ENCODE data around the gene DIP2C. TPM values are rescaled to one million over a fixed set of nuclear protein-coding genes. Genes with fewer than 3 reads are reported as not detected.
A peak's percentile ranks its signal among the peaks of the same experiment; 100 is the strongest.

The DIP2C gene
- total RNA-seq, 1 experiment from 2014 or later = 11.0 TPM

DNA sequence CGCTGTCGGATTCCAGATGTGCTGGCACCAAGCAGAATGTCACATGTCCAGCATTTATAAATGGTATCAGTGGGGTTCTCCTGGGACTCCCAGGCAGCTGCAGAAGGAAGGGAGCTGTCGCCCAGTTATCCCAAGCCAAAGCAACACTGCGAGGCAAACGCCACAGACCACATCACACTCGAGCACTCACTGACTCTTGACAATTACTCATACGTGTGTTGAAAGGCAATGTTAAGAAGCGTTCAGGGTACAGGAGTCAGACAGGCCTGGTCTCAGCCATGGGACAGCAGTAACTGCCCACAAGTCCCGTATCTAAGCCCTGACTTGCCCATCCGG lies 113.4 kb downstream of the DIP2C start:
- no peak for TF ChIP-seq ZNF121 (CRISPR knock-in tag; IDR thresholded peaks at IDR 0.05)
- no peak for TF ChIP-seq FOXJ3 (CRISPR knock-in tag; IDR thresholded peaks at IDR 0.05; ENCODE audit: borderline replicate concordance)
- TF ChIP-seq CBFB (CRISPR knock-in tag; IDR thresholded peaks at IDR 0.05; ENCODE audit: low read depth) = no peak
- no peak for TF ChIP-seq MXD4 (CRISPR knock-in tag; IDR thresholded peaks at IDR 0.05; ENCODE audit: borderline replicate concordance)
- TF ChIP-seq, protein P1, sequence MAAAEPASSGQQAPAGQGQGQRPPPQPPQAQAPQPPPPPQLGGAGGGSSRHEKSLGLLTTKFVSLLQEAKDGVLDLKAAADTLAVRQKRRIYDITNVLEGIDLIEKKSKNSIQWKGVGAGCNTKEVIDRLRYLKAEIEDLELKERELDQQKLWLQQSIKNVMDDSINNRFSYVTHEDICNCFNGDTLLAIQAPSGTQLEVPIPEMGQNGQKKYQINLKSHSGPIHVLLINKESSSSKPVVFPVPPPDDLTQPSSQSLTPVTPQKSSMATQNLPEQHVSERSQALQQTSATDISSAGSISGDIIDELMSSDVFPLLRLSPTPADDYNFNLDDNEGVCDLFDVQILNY (CRISPR knock-in tag; IDR thresholded peaks at IDR 0.05) = no peak
- TF ChIP-seq, protein P2, sequence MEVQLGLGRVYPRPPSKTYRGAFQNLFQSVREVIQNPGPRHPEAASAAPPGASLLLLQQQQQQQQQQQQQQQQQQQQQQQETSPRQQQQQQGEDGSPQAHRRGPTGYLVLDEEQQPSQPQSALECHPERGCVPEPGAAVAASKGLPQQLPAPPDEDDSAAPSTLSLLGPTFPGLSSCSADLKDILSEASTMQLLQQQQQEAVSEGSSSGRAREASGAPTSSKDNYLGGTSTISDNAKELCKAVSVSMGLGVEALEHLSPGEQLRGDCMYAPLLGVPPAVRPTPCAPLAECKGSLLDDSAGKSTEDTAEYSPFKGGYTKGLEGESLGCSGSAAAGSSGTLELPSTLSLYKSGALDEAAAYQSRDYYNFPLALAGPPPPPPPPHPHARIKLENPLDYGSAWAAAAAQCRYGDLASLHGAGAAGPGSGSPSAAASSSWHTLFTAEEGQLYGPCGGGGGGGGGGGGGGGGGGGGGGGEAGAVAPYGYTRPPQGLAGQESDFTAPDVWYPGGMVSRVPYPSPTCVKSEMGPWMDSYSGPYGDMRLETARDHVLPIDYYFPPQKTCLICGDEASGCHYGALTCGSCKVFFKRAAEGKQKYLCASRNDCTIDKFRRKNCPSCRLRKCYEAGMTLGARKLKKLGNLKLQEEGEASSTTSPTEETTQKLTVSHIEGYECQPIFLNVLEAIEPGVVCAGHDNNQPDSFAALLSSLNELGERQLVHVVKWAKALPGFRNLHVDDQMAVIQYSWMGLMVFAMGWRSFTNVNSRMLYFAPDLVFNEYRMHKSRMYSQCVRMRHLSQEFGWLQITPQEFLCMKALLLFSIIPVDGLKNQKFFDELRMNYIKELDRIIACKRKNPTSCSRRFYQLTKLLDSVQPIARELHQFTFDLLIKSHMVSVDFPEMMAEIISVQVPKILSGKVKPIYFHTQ (CRISPR knock-in tag; IDR thresholded peaks at IDR 0.05) = no peak
- TF ChIP-seq, protein P3, sequence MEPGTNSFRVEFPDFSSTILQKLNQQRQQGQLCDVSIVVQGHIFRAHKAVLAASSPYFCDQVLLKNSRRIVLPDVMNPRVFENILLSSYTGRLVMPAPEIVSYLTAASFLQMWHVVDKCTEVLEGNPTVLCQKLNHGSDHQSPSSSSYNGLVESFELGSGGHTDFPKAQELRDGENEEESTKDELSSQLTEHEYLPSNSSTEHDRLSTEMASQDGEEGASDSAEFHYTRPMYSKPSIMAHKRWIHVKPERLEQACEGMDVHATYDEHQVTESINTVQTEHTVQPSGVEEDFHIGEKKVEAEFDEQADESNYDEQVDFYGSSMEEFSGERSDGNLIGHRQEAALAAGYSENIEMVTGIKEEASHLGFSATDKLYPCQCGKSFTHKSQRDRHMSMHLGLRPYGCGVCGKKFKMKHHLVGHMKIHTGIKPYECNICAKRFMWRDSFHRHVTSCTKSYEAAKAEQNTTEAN (CRISPR knock-in tag; IDR thresholded peaks at IDR 0.05) = no peak
- no peak for TF ChIP-seq CREB1 (CRISPR knock-in tag; IDR thresholded peaks at IDR 0.05)
- ATAC-seq = no peak
- peaks cover 8% of the 10 kb centered on the region for H3K9me3 Mint-ChIP-seq
- H3K27me3 Mint-ChIP-seq (ENCODE audit: low read depth) = no peaks in the 10 kb centered on the region
- CTCF ChIA-PET = no interaction called here
- POLR2A ChIA-PET = no interaction called here
- peaks cover 29% of the 10 kb centered on the region for H3K4me1 Mint-ChIP-seq
- no peak for DNase-seq (ENCODE audit: low spot score)
- no peaks in the 10 kb centered on the region for H3K36me3 Mint-ChIP-seq
- no peak overlapping the region for H3K4me3 Mint-ChIP-seq
- peak overlapping the region; percentile 26; the same call in 1 of the 2 replicates for H3K27ac Mint-ChIP-seq

DNA sequence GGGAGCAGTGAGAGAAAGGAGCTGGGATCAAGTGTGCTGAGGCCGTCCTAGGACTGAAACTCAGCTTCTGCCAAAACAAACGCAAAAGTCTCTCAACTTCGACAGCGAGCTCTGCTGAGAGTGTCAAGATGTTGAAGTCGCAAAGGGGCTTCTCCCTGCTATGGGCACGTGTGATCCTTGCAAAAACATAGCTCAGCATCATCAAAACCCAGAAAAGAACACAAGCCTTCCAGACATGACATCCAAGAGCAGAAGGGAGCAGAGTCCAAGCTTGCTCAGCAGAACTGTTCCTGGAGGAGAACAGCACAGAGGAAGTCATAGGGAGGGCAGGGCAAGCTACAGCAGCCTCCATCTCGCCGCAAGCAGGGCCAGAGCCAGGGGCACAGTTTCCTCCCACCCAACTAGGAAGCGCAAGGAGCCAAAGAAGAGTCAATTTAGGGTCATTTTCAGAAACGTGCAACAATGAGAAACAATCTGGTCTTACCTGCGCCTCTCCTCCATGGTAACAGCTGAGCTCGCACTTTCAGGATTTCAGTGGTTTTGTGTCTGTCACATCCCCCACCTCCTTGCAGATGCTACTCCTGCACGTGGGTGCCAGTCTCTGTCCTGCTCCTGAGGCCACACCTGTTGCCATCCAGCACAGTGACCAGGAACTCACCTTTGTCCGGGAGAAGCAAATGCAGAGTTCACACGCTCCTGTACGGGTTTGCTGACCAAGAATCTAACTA lies 113.9 kb downstream of the DIP2C start:
- peaks cover 31% of the 10 kb centered on the region for H3K4me1 Mint-ChIP-seq
- no peaks in the 10 kb centered on the region for H3K36me3 Mint-ChIP-seq
- DNase-seq (ENCODE audit: low spot score) = no peak
- H3K27me3 Mint-ChIP-seq (ENCODE audit: low read depth) = no peaks in the 10 kb centered on the region
- ATAC-seq = no peak
- H3K27ac Mint-ChIP-seq = peak overlapping the region; percentile 11
- H3K4me3 Mint-ChIP-seq = no peak overlapping the region
- ChIA-PET CTCF (interaction anchor here (1.3 kb wide), 1 partner anchor 64 kb away, joined by 4 read pairs; no protein-coding TSS in a partner anchor), POLR2A (no interaction called here)
- peaks cover 9% of the 10 kb centered on the region for H3K9me3 Mint-ChIP-seq
- TF ChIP-seq, protein P4, sequence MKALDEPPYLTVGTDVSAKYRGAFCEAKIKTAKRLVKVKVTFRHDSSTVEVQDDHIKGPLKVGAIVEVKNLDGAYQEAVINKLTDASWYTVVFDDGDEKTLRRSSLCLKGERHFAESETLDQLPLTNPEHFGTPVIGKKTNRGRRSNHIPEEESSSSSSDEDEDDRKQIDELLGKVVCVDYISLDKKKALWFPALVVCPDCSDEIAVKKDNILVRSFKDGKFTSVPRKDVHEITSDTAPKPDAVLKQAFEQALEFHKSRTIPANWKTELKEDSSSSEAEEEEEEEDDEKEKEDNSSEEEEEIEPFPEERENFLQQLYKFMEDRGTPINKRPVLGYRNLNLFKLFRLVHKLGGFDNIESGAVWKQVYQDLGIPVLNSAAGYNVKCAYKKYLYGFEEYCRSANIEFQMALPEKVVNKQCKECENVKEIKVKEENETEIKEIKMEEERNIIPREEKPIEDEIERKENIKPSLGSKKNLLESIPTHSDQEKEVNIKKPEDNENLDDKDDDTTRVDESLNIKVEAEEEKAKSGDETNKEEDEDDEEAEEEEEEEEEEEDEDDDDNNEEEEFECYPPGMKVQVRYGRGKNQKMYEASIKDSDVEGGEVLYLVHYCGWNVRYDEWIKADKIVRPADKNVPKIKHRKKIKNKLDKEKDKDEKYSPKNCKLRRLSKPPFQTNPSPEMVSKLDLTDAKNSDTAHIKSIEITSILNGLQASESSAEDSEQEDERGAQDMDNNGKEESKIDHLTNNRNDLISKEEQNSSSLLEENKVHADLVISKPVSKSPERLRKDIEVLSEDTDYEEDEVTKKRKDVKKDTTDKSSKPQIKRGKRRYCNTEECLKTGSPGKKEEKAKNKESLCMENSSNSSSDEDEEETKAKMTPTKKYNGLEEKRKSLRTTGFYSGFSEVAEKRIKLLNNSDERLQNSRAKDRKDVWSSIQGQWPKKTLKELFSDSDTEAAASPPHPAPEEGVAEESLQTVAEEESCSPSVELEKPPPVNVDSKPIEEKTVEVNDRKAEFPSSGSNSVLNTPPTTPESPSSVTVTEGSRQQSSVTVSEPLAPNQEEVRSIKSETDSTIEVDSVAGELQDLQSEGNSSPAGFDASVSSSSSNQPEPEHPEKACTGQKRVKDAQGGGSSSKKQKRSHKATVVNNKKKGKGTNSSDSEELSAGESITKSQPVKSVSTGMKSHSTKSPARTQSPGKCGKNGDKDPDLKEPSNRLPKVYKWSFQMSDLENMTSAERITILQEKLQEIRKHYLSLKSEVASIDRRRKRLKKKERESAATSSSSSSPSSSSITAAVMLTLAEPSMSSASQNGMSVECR (CRISPR knock-in tag; IDR thresholded peaks at IDR 0.05; ENCODE audit: borderline replicate concordance) = no peak

DNA sequence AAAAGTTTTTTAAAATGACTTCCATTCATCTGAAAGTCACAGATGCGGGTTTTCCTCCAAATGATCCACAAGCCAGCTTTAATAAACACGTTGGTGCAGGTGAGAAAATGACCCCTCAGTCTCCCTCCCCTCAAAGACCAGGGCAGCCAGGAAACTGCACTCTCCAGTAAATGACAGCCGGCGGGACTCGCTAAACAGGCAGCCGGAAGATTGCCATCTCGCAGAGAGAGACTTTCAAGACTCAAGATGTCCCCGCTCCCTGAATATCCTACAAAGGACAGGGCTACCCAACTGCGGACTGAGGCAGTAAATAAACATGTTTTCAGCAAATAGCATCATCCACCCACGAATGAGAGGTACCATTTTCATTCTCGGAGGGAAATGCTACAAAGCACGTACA lies 116.8 kb downstream of the DIP2C start:
- Mint-ChIP-seq H3K27ac (peak overlapping the region; percentile 4; the same call in 1 of the 2 replicates), H3K36me3 (no peaks in the 10 kb centered on the region), H3K4me1 (peaks cover 31% of the 10 kb centered on the region), H3K27me3 (ENCODE audit: low read depth) (no peaks in the 10 kb centered on the region), H3K9me3 (0 out of 2 replicates have a peak, but pooled peaks cover 6% of the 10 kb centered on the region), H3K4me3 (no peak overlapping the region)
- TF ChIP-seq, protein P5, sequence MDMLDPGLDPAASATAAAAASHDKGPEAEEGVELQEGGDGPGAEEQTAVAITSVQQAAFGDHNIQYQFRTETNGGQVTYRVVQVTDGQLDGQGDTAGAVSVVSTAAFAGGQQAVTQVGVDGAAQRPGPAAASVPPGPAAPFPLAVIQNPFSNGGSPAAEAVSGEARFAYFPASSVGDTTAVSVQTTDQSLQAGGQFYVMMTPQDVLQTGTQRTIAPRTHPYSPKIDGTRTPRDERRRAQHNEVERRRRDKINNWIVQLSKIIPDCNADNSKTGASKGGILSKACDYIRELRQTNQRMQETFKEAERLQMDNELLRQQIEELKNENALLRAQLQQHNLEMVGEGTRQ (CRISPR knock-in tag; IDR thresholded peaks at IDR 0.05) = no peak
- TF ChIP-seq ZNF317 (CRISPR knock-in tag; IDR thresholded peaks at IDR 0.05; ENCODE audit: borderline replicate concordance, low read depth) (no peak), FOXJ3 (CRISPR knock-in tag; IDR thresholded peaks at IDR 0.05; ENCODE audit: borderline replicate concordance) (no peak), TCF7 (CRISPR knock-in tag; IDR thresholded peaks at IDR 0.05; ENCODE audit: low read depth) (no peak)
- TF ChIP-seq, protein P6, sequence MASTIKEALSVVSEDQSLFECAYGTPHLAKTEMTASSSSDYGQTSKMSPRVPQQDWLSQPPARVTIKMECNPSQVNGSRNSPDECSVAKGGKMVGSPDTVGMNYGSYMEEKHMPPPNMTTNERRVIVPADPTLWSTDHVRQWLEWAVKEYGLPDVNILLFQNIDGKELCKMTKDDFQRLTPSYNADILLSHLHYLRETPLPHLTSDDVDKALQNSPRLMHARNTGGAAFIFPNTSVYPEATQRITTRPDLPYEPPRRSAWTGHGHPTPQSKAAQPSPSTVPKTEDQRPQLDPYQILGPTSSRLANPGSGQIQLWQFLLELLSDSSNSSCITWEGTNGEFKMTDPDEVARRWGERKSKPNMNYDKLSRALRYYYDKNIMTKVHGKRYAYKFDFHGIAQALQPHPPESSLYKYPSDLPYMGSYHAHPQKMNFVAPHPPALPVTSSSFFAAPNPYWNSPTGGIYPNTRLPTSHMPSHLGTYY (CRISPR knock-in tag; IDR thresholded peaks at IDR 0.05) = no peak
- CTCF ChIA-PET = interaction anchor here (1.0 kb wide), 1 partner anchor 20 kb away, joined by 3 read pairs; no protein-coding TSS in a partner anchor
- POLR2A ChIA-PET = no interaction called here
- no peak for ATAC-seq
- no peak for DNase-seq (ENCODE audit: low spot score)

Measured in WTC11 (cell line).